Nephron (organoid): Measurements from ENCODE around the gene EPM2A.
A peak's percentile ranks its signal among the peaks of the same experiment; 100 is the strongest.

Source experiments
- H3K27ac Mint-ChIP-seq, 3 experiments: 2 replicates each; pipeline ENCODE4 v1.8.0; 2020; ENCODE audit warnings: mixed read lengths in 3 of 3, mild to moderate bottlenecking in 2 of 3, moderate library complexity in 1 of 3
- H3K27me3 Mint-ChIP-seq: 2 replicates; pipeline ENCODE4 v1.8.0; 2021; ENCODE audit warnings: low read depth, mild to moderate bottlenecking, moderate library complexity, mixed read lengths
- H3K36me3 Mint-ChIP-seq: 2 replicates; pipeline ENCODE4 v1.8.0; 2020; ENCODE audit warnings: low read depth, mixed read lengths
- H3K4me1 Mint-ChIP-seq: 2 replicates; pipeline ENCODE4 v1.8.0; 2020; ENCODE audit warnings: mixed read lengths
- H3K4me3 Mint-ChIP-seq, 3 experiments: 2 replicates each; pipeline ENCODE4 v1.8.0; 2020; ENCODE audit warnings: mild to moderate bottlenecking in 3 of 3, mixed read lengths in 3 of 3, moderate library complexity in 2 of 3
- H3K9me3 Mint-ChIP-seq: 2 replicates; pipeline ENCODE4 v1.8.0; 2020; ENCODE audit warnings: mixed read lengths
- CTCF ChIP-seq, 3 experiments: fragments of 200-600 bp; sonication (generic); IDR thresholded peaks; one replicate each; pipeline ENCODE4 v1.5.0; 2021; ENCODE audit warnings: antibody characterized with exemption in 3 of 3; ENCODE audit not compliant: unreplicated experiment in 3 of 3

The EPM2A gene

DNA sequence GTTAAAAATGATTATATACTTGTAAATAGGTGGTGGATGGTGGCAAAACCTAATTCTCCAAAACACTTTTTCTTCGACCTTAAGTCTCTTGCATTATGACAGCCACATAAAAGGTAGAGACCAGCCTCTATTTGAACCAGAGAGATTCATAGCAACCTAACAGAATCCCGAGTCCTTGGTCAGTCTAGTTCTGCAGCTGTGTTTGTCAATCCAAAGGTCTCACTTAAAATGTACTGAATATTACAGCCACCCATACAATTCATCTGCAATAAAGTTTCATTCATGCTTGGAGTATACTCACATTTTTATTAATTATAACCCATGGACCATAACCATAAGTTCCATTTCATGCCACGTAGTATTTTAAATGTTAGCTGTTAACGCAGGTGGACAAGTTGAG is 87.2 kb downstream of the EPM2A start:
- Mint-ChIP-seq H3K27ac (no peak overlapping the region), H3K27me3 (no peaks in the 10 kb centered on the region), H3K9me3 (no peaks in the 10 kb centered on the region), H3K4me1 (no peaks in the 10 kb centered on the region), H3K4me3 (no peak overlapping the region), H3K36me3 (no peaks in the 10 kb centered on the region)
- no peak for TF ChIP-seq CTCF (IDR thresholded peaks at IDR 0.05; ENCODE audit: unreplicated experiment in 3 of 3)

GRCh38 chr6:145647602-145648001 is 87.7 kb downstream of the EPM2A start:
- Mint-ChIP-seq H3K9me3 (no peaks in the 10 kb centered on the region), H3K36me3 (no peaks in the 10 kb centered on the region), H3K27me3 (no peaks in the 10 kb centered on the region), H3K4me1 (no peaks in the 10 kb centered on the region), H3K27ac (no peak overlapping the region), H3K4me3 (no peak overlapping the region)
- no peak for TF ChIP-seq CTCF (IDR thresholded peaks at IDR 0.05; ENCODE audit: unreplicated experiment in 3 of 3)

GRCh38 chr6:145643760-145644159 is 91.6 kb downstream of the EPM2A start:
- no peak overlapping the region for H3K27ac Mint-ChIP-seq
- no peak for TF ChIP-seq CTCF (IDR thresholded peaks at IDR 0.05; ENCODE audit: unreplicated experiment in 3 of 3)

GRCh38 chr6:145633981-145634627 is 101.2 kb downstream of the EPM2A start:
- H3K9me3 Mint-ChIP-seq: no peaks in the 10 kb centered on the region
- no peak overlapping the region for H3K27ac Mint-ChIP-seq
- no peak overlapping the region for H3K4me3 Mint-ChIP-seq
- H3K4me1 Mint-ChIP-seq: no peaks in the 10 kb centered on the region
- no peaks in the 10 kb centered on the region for H3K36me3 Mint-ChIP-seq
- peaks cover 3% of the 10 kb centered on the region for H3K27me3 Mint-ChIP-seq
- TF ChIP-seq CTCF (IDR thresholded peaks at IDR 0.05; ENCODE audit: unreplicated experiment in 3 of 3): peak; percentile 76 to 88 (median 80)

More at GRCh38 chr6:145643760-145644159, 91.6 kb downstream of the EPM2A start:
- H3K4me1 Mint-ChIP-seq: no peaks in the 10 kb centered on the region
- H3K4me3 Mint-ChIP-seq: no peak overlapping the region
- H3K9me3 Mint-ChIP-seq: no peaks in the 10 kb centered on the region
- H3K36me3 Mint-ChIP-seq: no peaks in the 10 kb centered on the region
- no peaks in the 10 kb centered on the region for H3K27me3 Mint-ChIP-seq

- TF ChIP-seq CTCF (IDR thresholded peaks at IDR 0.05; ENCODE audit: unreplicated experiment in 3 of 3): no peak
- H3K4me3 Mint-ChIP-seq: no peak overlapping the region
- peaks cover 3% of the 10 kb centered on the region for H3K27me3 Mint-ChIP-seq
- no peaks in the 10 kb centered on the region for H3K9me3 Mint-ChIP-seq
- no peaks in the 10 kb centered on the region for H3K36me3 Mint-ChIP-seq
- no peaks in the 10 kb centered on the region for H3K4me1 Mint-ChIP-seq
- H3K27ac Mint-ChIP-seq: no peak overlapping the region
Observed at GRCh38 chr6:145632971-145633370, 102.3 kb downstream of the EPM2A start.

DNA sequence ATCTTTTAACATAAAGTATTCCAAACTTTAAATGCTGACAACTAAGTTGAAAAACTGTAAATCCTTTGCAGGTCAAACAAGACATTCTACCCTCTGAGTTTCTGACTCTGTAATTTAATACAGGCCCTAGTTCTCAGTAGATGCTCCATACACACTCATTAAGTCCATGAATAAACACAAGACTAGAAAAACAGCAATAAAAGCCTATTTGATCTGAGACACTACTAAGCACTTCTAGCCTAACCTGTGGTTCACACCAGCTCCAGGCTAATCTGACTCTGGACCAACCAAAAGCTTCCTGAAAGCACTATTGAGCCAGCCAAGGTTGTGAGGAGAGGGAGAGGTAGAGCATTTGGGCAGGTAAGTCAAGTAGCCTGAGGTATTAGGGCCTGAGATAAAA is 103.9 kb downstream of the EPM2A start:
- H3K27ac Mint-ChIP-seq: no peak overlapping the region
- H3K4me1 Mint-ChIP-seq: no peaks in the 10 kb centered on the region

More for the DNA sequence above, 103.9 kb downstream of the EPM2A start:
- peaks cover 3% of the 10 kb centered on the region for H3K36me3 Mint-ChIP-seq
- H3K9me3 Mint-ChIP-seq: no peaks in the 10 kb centered on the region
- no peak overlapping the region for H3K4me3 Mint-ChIP-seq
- TF ChIP-seq CTCF (IDR thresholded peaks at IDR 0.05; ENCODE audit: unreplicated experiment in 3 of 3): no peak
- peaks cover 3% of the 10 kb centered on the region for H3K27me3 Mint-ChIP-seq
